HEK293 (cell line): ENCODE data around the gene LZIC.
A peak's percentile ranks its signal among the peaks of the same experiment; 100 is the strongest.

Source experiments
- EGR2 ChIP-seq: fragments of 450-650 bp; formaldehyde crosslinking; IDR thresholded peaks from 2 replicates; pipeline ENCODE4 v1.5.1; 2016; ENCODE audit warnings: low read depth, missing biosample characterization, missing genetic modification characterization
- KLF1 ChIP-seq: fragments of 450-650 bp; formaldehyde crosslinking; IDR thresholded peaks from 2 replicates; pipeline ENCODE4 v1.5.1; 2016; ENCODE audit warnings: missing biosample characterization, missing genetic modification characterization
- KLF17 ChIP-seq: fragments of 450-650 bp; formaldehyde crosslinking; IDR thresholded peaks from 2 replicates; pipeline ENCODE4 v1.5.1; 2016; ENCODE audit warnings: missing biosample characterization, missing genetic modification characterization
- PRDM2 ChIP-seq: fragments of 450-650 bp; formaldehyde crosslinking; IDR thresholded peaks from 2 replicates; pipeline ENCODE4 v1.5.1; 2016; ENCODE audit warnings: missing biosample characterization, missing genetic modification characterization, borderline replicate concordance
- SP2 ChIP-seq: fragments of 450-650 bp; formaldehyde crosslinking; IDR thresholded peaks from 2 replicates; pipeline ENCODE4 v1.5.1; 2016; ENCODE audit warnings: missing biosample characterization, missing genetic modification characterization
- SP3 ChIP-seq: fragments of 450-650 bp; formaldehyde crosslinking; IDR thresholded peaks from 2 replicates; pipeline ENCODE4 v1.5.1; 2016; ENCODE audit warnings: missing biosample characterization, missing genetic modification characterization
- YY1 ChIP-seq: fragments of 450-650 bp; formaldehyde crosslinking; IDR thresholded peaks from 2 replicates; pipeline ENCODE4 v1.5.1; 2018; ENCODE audit warnings: missing biosample characterization, missing genetic modification characterization
- YY2 ChIP-seq: fragments of 450-650 bp; formaldehyde crosslinking; IDR thresholded peaks from 2 replicates; pipeline ENCODE4 v1.5.1; 2016; ENCODE audit warnings: missing biosample characterization, missing genetic modification characterization
- ZBTB20 ChIP-seq: fragments of 450-650 bp; formaldehyde crosslinking; IDR thresholded peaks from 2 replicates; pipeline ENCODE4 v1.5.1; 2016; ENCODE audit warnings: missing biosample characterization, missing genetic modification characterization
- ZBTB26 ChIP-seq: fragments of 450-650 bp; formaldehyde crosslinking; optimal IDR thresholded peaks from 2 replicates; pipeline ENCODE3; 2016; ENCODE audit warnings: missing biosample characterization, mild to moderate bottlenecking, missing genetic modification characterization
- ZNF10 ChIP-seq: fragments of 450-650 bp; formaldehyde crosslinking; IDR thresholded peaks from 2 replicates; pipeline ENCODE4 v1.5.1; 2017; ENCODE audit warnings: missing biosample characterization, missing genetic modification characterization
- ZNF175 ChIP-seq: fragments of 450-650 bp; formaldehyde crosslinking; IDR thresholded peaks from 2 replicates; pipeline ENCODE4 v1.5.1; 2016; ENCODE audit warnings: missing biosample characterization, missing genetic modification characterization
- ZNF292 ChIP-seq: fragments of 450-650 bp; formaldehyde crosslinking; IDR thresholded peaks from 2 replicates; pipeline ENCODE4 v1.5.1; 2016; ENCODE audit warnings: low read depth, missing biosample characterization, missing genetic modification characterization, borderline replicate concordance
- ZNF510 ChIP-seq: fragments of 450-650 bp; formaldehyde crosslinking; IDR thresholded peaks from 2 replicates; pipeline ENCODE4 v1.5.1; 2018; ENCODE audit warnings: mild to moderate bottlenecking, missing genetic modification characterization, missing biosample characterization; ENCODE audit not compliant: insufficient replicate concordance
- ZNF585B ChIP-seq: fragments of 450-650 bp; formaldehyde crosslinking; IDR thresholded peaks from 2 replicates; pipeline ENCODE4 v1.5.1; 2016; ENCODE audit warnings: missing biosample characterization, missing genetic modification characterization
- ZNF600 ChIP-seq: fragments of 450-650 bp; formaldehyde crosslinking; IDR thresholded peaks from 2 replicates; pipeline ENCODE4 v1.5.1; 2016; ENCODE audit warnings: missing biosample characterization, missing genetic modification characterization
- ZNF791 ChIP-seq: fragments of 450-650 bp; formaldehyde crosslinking; IDR thresholded peaks from 2 replicates; pipeline ENCODE4 v1.5.1; 2016; ENCODE audit warnings: missing biosample characterization, missing genetic modification characterization
- ZXDB ChIP-seq: fragments of 450-650 bp; formaldehyde crosslinking; IDR thresholded peaks from 2 replicates; pipeline ENCODE4 v1.5.1; 2016; ENCODE audit warnings: missing biosample characterization, missing genetic modification characterization
- TF ChIP-seq, protein P1 (sequence below): fragments of 450-650 bp; formaldehyde crosslinking; IDR thresholded peaks from 2 replicates; pipeline ENCODE4 v1.5.1; 2017; ENCODE audit warnings: missing biosample characterization, missing genetic modification characterization
- TF ChIP-seq, protein P2 (sequence below): fragments of 450-650 bp; formaldehyde crosslinking; conservative IDR thresholded peaks from 2 replicates; pipeline ENCODE4 v1.5.1; 2016; ENCODE audit warnings: low read depth, missing biosample characterization, missing genetic modification characterization
- TF ChIP-seq, protein P3 (sequence below): fragments of 450-650 bp; formaldehyde crosslinking; IDR thresholded peaks from 2 replicates; pipeline ENCODE4 v1.5.1; 2016; ENCODE audit warnings: missing biosample characterization, missing genetic modification characterization
- TF ChIP-seq, protein P4 (sequence below): fragments of 450-650 bp; formaldehyde crosslinking; IDR thresholded peaks from 2 replicates; pipeline ENCODE4 v1.5.1; 2016; ENCODE audit warnings: missing biosample characterization, missing genetic modification characterization, borderline replicate concordance

LZIC gene

GRCh38 chr1:9910423-9911178, 32.6 kb downstream of the LZIC start (continued):
- TF ChIP-seq, protein P1, sequence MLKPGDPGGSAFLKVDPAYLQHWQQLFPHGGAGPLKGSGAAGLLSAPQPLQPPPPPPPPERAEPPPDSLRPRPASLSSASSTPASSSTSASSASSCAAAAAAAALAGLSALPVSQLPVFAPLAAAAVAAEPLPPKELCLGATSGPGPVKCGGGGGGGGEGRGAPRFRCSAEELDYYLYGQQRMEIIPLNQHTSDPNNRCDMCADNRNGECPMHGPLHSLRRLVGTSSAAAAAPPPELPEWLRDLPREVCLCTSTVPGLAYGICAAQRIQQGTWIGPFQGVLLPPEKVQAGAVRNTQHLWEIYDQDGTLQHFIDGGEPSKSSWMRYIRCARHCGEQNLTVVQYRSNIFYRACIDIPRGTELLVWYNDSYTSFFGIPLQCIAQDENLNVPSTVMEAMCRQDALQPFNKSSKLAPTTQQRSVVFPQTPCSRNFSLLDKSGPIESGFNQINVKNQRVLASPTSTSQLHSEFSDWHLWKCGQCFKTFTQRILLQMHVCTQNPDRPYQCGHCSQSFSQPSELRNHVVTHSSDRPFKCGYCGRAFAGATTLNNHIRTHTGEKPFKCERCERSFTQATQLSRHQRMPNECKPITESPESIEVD (tag by site-specific recombination): no peak
- TF ChIP-seq EGR2 (tag by site-specific recombination): peak; percentile 91
- TF ChIP-seq, protein P2, sequence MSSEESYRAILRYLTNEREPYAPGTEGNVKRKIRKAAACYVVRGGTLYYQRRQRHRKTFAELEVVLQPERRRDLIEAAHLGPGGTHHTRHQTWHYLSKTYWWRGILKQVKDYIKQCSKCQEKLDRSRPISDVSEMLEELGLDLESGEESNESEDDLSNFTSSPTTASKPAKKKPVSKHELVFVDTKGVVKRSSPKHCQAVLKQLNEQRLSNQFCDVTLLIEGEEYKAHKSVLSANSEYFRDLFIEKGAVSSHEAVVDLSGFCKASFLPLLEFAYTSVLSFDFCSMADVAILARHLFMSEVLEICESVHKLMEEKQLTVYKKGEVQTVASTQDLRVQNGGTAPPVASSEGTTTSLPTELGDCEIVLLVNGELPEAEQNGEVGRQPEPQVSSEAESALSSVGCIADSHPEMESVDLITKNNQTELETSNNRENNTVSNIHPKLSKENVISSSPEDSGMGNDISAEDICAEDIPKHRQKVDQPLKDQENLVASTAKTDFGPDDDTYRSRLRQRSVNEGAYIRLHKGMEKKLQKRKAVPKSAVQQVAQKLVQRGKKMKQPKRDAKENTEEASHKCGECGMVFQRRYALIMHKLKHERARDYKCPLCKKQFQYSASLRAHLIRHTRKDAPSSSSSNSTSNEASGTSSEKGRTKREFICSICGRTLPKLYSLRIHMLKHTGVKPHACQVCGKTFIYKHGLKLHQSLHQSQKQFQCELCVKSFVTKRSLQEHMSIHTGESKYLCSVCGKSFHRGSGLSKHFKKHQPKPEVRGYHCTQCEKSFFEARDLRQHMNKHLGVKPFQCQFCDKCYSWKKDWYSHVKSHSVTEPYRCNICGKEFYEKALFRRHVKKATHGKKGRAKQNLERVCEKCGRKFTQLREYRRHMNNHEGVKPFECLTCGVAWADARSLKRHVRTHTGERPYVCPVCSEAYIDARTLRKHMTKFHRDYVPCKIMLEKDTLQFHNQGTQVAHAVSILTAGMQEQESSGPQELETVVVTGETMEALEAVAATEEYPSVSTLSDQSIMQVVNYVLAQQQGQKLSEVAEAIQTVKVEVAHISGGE (tag by site-specific recombination): peak; percentile 25; the same call in 1 of the 2 replicates
- TF ChIP-seq KLF1 (tag by site-specific recombination): peak; percentile 44; the same call in 1 of the 2 replicates
- TF ChIP-seq ZNF175: no peak
- peak; percentile 49; the same call in 1 of the 2 replicates for TF ChIP-seq ZNF10 (tag by site-specific recombination)
- TF ChIP-seq ZNF510 (tag by site-specific recombination): no peak
- peak; percentile 72 for TF ChIP-seq ZBTB26 (tag by site-specific recombination)
- TF ChIP-seq ZBTB20: peak; percentile 82
- TF ChIP-seq YY2: 0 out of 2 replicates have a peak, but pooled peaks have one; percentile 47
- peak; percentile 99 for TF ChIP-seq ZNF600
- peak; percentile 69 for TF ChIP-seq YY1 (tag by site-specific recombination)
- TF ChIP-seq, protein P3, sequence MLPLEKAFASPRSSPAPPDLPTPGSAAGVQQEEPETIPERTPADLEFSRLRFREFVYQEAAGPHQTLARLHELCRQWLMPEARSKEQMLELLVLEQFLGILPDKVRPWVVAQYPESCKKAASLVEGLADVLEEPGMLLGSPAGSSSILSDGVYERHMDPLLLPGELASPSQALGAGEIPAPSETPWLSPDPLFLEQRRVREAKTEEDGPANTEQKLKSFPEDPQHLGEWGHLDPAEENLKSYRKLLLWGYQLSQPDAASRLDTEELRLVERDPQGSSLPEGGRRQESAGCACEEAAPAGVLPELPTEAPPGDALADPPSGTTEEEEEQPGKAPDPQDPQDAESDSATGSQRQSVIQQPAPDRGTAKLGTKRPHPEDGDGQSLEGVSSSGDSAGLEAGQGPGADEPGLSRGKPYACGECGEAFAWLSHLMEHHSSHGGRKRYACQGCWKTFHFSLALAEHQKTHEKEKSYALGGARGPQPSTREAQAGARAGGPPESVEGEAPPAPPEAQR (tag by site-specific recombination): no peak
- no peak for TF ChIP-seq ZNF791 (tag by site-specific recombination)
- TF ChIP-seq SP2 (tag by site-specific recombination): peak; percentile 97
- TF ChIP-seq ZNF292 (tag by site-specific recombination): no peak
- TF ChIP-seq ZXDB (tag by site-specific recombination): peak; percentile 50
- TF ChIP-seq ZNF585B (tag by site-specific recombination): no peak
- TF ChIP-seq, protein P4, sequence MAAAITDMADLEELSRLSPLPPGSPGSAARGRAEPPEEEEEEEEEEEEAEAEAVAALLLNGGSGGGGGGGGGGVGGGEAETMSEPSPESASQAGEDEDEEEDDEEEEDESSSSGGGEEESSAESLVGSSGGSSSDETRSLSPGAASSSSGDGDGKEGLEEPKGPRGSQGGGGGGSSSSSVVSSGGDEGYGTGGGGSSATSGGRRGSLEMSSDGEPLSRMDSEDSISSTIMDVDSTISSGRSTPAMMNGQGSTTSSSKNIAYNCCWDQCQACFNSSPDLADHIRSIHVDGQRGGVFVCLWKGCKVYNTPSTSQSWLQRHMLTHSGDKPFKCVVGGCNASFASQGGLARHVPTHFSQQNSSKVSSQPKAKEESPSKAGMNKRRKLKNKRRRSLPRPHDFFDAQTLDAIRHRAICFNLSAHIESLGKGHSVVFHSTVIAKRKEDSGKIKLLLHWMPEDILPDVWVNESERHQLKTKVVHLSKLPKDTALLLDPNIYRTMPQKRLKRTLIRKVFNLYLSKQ (tag by site-specific recombination): no peak
- TF ChIP-seq KLF17 (tag by site-specific recombination): no peak
- TF ChIP-seq PRDM2: no peak
- TF ChIP-seq SP3 (tag by site-specific recombination): peak; percentile 96
